ENCODE data around the gene RIPOR1. TPM values are rescaled to one million over a fixed set of nuclear protein-coding genes. Genes with fewer than 3 reads are reported as not detected.

The RIPOR1 gene
- polyA plus RNA-seq, 4 donors: 40.9 to 136 (median 116) TPM

DNA sequence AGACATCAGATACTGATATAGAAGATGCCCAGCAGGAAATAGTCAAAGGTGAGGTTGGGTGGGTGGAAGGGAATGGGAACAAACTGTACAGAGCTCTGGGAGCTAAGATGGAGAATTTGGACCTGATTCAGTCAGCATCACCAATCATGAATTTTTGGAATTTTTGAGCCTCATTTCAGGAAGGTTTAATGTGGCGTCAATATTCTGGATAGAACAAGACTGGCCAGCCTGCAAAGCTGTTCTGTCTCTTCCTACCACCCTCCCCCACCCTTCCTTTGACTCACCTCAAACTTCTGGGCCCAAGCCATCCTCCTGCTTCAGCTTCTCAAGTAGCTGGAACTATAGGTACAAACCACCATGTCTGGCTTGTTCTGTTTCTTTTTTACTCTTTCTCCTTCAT, 66.3 kb downstream of the RIPOR1 start:
- no peak for DNase-seq (ENCODE audit: low read depth in 4 of 4, low spot score in 3 of 4)

Other genes with a start within 250 kb of the RIPOR1 start
- gene PLEKHG4, start 249.3 kb upstream of the RIPOR1 start, polyA plus RNA-seq (ENCODE audit: insufficient read length in 4 of 4): 10 to 100 TPM in 3 of 4 donors, 1 to 10 TPM in 1; 9.5 to 28.0 (median 14.5) TPM
- 1 to 10 TPM in 2 of 4 donors, under 1 TPM in 2; 0.50 to 2.3 (median 1.2) TPM for gene KCTD19, start 202.1 kb upstream of the RIPOR1 start, polyA plus RNA-seq (ENCODE audit: insufficient read length in 4 of 4)
- 1 to 10 TPM; 1.5 to 7.7 (median 4.6) TPM for gene LRRC36, start 202.0 kb upstream of the RIPOR1 start, polyA plus RNA-seq (ENCODE audit: insufficient read length in 4 of 4)
- gene TPPP3, start 135.3 kb upstream of the RIPOR1 start, polyA plus RNA-seq (ENCODE audit: insufficient read length in 4 of 4): 10 to 100 TPM; 44.8 to 63.4 (median 53.2) TPM
- gene ZDHHC1, start 112.4 kb upstream of the RIPOR1 start, polyA plus RNA-seq (ENCODE audit: insufficient read length in 4 of 4): 10 to 100 TPM; 10.4 to 18.0 (median 11.9) TPM
- gene HSD11B2, start 97.7 kb upstream of the RIPOR1 start, polyA plus RNA-seq (ENCODE audit: insufficient read length in 4 of 4): 10 to 100 TPM; 16.5 to 74.4 (median 45.6) TPM
- gene ATP6V0D1, start 47.7 kb upstream of the RIPOR1 start, polyA plus RNA-seq (ENCODE audit: insufficient read length in 4 of 4): 10 to 100 TPM; 66.2 to 96.0 (median 84.0) TPM
- under 1 TPM in 1 of 4 donors, not detected in 3; 0.34 TPM for gene AGRP, start 45.3 kb upstream of the RIPOR1 start, polyA plus RNA-seq (ENCODE audit: insufficient read length in 4 of 4)
- gene CTCF, start 33.7 kb downstream of the RIPOR1 start, polyA plus RNA-seq (ENCODE audit: insufficient read length in 4 of 4): 10 to 100 TPM; 68.3 to 87.1 (median 81.8) TPM
- gene CARMIL2, start 116.3 kb downstream of the RIPOR1 start, polyA plus RNA-seq (ENCODE audit: insufficient read length in 4 of 4): 1 to 10 TPM in 1 of 4 donors, under 1 TPM in 3; 0.78 to 1.4 (median 0.84) TPM
- gene ACD, start 131.4 kb downstream of the RIPOR1 start, polyA plus RNA-seq (ENCODE audit: insufficient read length in 4 of 4): 10 to 100 TPM; 19.4 to 30.0 (median 21.8) TPM
- gene PARD6A, start 132.1 kb downstream of the RIPOR1 start, polyA plus RNA-seq (ENCODE audit: insufficient read length in 4 of 4): 1 to 10 TPM; 2.8 to 3.5 (median 3.3) TPM
- 10 to 100 TPM; 13.1 to 39.2 (median 19.1) TPM for gene ENKD1, start 137.9 kb downstream of the RIPOR1 start, polyA plus RNA-seq (ENCODE audit: insufficient read length in 4 of 4)
- 1 to 10 TPM; 1.7 to 4.3 (median 2.7) TPM for gene C16orf86, start 138.0 kb downstream of the RIPOR1 start, polyA plus RNA-seq (ENCODE audit: insufficient read length in 4 of 4)
- 10 to 100 TPM; 17.7 to 24.5 (median 20.7) TPM for gene GFOD2, start 190.5 kb downstream of the RIPOR1 start, polyA plus RNA-seq (ENCODE audit: insufficient read length in 4 of 4)